Activated naive CD8-positive, alpha-beta T cell treated with anti-CD3 and anti-CD28 coated beads, Interleukin-2, amount 50 U/mL, for 16 hours (primary cell): ENCODE results near the gene TMEM214.
"Not testable (repeated sequence)": the region's sequence is repeated elsewhere in the genome, so short reads cannot be mapped to it uniquely, and the experiment has no call there.

Source experiments
- DNase-seq: peaks from one replicate; pipeline ENCODE4 v3.0.0-alpha.2; 2020; ENCODE audit warnings: low read depth, low spot score

Gene TMEM214

GRCh38 chr2:27069961-27070618 is 37.3 kb downstream of the TMEM214 start:
- no peak for DNase-seq

DNA sequence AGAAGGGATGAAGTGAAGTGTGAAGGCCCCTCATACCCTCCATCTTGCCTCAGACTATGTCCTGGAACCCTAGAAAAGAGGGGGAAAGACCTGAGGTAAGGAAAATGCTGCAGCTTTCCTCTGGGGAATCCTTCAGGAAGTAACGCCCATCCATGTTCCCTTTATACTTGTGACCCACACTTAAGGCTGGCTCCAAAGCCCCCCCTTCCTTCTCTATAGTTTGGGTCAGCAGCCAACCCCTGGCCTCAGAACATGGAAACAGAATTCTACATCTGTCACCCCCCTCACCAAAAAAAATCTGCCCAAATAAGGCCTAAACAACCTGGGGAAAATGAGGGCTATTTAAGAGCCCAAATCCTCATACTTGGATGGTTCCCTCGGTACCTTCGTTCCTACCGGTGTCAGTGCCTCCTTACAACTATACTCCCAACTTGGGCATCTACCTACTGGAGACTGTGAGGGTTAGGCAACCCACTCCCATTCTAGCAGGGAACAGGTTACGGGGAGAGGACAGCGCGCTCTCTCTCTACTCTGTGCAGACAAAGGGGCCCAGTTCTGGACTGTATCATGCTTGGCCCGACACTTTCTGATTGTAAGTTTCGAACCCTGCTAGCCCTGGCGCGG is 38.0 kb downstream of the TMEM214 start:
- DNase-seq: no peak

GRCh38 chr2:27071277-27071989 is 38.7 kb downstream of the TMEM214 start, which contains the start of gene OST4:
OST4 (minus strand) TSS chr2:27071654.
- peak; percentile 77 for DNase-seq

- no peak for DNase-seq
Measured at GRCh38 chr2:27071990-27072830, 39.4 kb downstream of the TMEM214 start.

DNA sequence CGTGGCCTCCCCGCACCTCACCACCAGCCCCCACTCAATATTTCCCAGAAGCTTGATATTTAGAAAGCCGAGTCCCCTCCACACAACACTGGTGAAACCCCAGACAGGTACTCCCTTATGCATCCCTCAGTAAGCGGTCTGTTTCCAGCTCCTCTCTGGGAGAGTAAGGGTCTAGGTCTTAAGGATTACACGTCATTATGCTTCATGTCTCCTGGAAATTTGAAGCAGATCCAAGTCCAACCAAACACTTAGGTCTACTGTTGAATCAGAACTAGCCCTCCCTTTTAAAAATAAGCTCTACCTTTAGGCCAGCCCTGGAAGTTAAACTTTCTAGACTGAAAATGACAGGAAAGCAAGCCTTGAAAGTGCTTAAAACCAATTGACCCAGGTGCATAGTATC is 40.2 kb downstream of the TMEM214 start:
- DNase-seq: no peak

- no peak for DNase-seq
Measured at GRCh38 chr2:27073782-27074181, 41.0 kb downstream of the TMEM214 start.

GRCh38 chr2:27074738-27075565 is 42.2 kb downstream of the TMEM214 start:
- DNase-seq: no peak

- not testable (repeated sequence) for DNase-seq
Measured at GRCh38 chr2:27075566-27075871, 42.8 kb downstream of the TMEM214 start.

DNA sequence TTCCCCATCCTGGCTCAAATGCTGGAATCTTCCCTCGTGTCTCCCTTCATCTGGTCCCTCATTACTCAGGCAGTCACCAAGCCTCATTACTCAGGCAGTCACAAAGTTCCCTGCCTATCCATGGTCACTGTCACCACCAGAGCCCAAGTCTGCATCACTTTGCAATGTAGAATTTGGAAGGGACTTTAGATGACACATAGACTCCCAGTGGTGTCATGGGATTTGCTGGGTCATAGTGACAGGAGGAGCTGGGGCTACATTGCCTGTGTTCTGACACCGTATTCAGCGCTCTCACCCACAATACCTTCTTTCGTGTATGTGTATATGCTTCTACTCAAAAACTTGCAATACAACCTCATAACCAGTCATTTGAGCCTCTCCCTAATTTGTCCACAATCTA is 43.6 kb downstream of the TMEM214 start:
- DNase-seq: no peak

DNA sequence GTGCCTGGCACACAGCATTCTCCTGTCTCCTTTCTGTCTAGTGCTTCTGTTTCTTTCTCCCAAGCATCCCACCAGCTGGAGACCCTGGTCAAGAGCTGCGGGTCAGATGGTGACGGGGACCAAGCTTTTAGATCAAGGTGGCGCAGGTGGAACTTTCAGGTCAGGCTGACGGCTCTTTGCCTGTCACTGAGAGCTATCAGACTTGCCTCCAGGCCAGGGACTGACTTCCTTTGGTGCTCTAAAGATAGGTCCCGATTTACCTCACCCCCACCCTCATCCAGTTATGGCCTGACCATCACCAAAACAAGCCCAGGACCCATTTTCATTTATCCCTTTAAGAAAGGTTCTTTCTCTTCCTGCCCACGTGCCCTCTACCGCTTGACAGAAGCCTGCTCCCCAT is 44.5 kb downstream of the TMEM214 start:
- no peak for DNase-seq

- no peak for DNase-seq
Measured at GRCh38 chr2:27078267-27079194, 45.8 kb downstream of the TMEM214 start, which contains the start of gene EMILIN1. EMILIN1 (plus strand) TSS chr2:27078615; CDS start chr2:27079066, 451 bp downstream.

DNA sequence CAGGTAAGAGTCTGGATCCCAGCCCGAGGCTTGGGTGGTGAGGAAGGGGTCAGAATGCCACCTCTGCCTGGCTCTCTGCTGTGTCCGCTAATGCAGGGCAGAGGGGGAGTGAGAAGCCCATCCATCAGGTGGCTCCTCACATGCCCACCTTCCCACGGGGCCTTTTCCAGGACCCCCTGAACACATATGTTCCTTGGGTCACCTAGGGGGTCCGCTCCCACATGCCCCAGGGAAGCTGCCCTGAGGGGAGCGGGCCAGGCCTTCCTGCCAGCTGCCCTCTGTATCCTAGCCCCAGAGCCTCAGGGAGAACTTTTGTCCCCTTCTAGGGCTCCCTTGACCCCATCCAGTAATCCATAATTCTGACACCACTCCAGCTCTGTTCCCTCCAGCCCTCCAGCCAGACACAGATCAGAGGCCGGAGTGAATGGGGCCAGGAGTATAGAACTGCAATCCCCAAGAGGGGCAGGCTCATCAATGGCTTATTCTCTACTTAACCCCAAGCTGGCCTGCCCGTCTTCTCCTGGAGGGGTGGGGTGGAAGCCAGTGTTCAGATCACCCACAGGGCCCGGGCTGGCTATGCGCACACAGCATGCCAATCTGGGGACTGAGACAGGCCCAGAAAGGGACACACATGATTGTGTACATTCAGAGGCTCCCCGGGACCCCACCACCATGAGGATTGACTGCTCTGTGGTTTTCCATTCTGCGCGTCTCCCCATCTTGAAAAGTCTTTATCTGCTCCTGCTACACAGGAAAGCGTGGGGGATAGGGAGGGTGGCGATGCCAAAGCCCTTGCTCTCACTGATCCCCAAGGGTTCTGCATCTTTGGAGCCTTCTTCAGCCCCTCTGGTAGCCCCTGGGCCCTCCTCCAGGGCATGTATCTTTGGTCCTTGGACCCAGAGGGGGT is 46.7 kb downstream of the TMEM214 start:
- DNase-seq: no peak

- DNase-seq: no peak
Measured at GRCh38 chr2:27080140-27080469, 47.3 kb downstream of the TMEM214 start.

- no peak for DNase-seq
Measured at GRCh38 chr2:27080603-27080936, 47.8 kb downstream of the TMEM214 start.

- no peak for DNase-seq
Measured at GRCh38 chr2:27081984-27082772, 49.4 kb downstream of the TMEM214 start.

- no peak for DNase-seq
Measured at GRCh38 chr2:27082773-27083409, 50.1 kb downstream of the TMEM214 start.

GRCh38 chr2:27083410-27084296 is 50.9 kb downstream of the TMEM214 start:
- no peak for DNase-seq
